CD14-positive monocyte (primary cell): ENCODE results near the gene PHACTR2. TPM values are rescaled to one million over a fixed set of nuclear protein-coding genes. Genes with fewer than 3 reads are reported as not detected.
"Not testable (repeated sequence)": the region's sequence is repeated elsewhere in the genome, so short reads cannot be mapped to it uniquely, and the experiment has no call there.

Experiments
- DNase-seq, 3 donors: peaks; one replicate each; pipeline ENCODE4 v3.0.0-alpha.2; 2011 to 2022
- H2AFZ ChIP-seq: 2 replicates; pipeline ENCODE4 v1.6.0; 2012; ENCODE audit warnings: mild to moderate bottlenecking, low read depth, low read length, inconsistent platforms; ENCODE audit not compliant: insufficient read depth, poor library complexity, severe bottlenecking
- H3K27ac ChIP-seq, 2 donors: 1 replicate in 1 of 2; 2 replicates in 1 of 2; pipeline ENCODE4 v1.5.1; 2012 to 2013; ENCODE audit warnings: low read length in 2 of 2, control low read depth in 1 of 2, inconsistent platforms in 1 of 2, low read depth in 1 of 2, mild to moderate bottlenecking in 1 of 2
- H3K27me3 ChIP-seq, 2 donors: one replicate each; pipeline versions ENCODE4 v1.6.0 to v1.6.1; 2011 to 2013; ENCODE audit warnings: low read length in 2 of 2; ENCODE audit not compliant: control insufficient read depth in 2 of 2, insufficient read depth in 2 of 2
- H3K36me3 ChIP-seq, 2 donors: replicated peaks in 1 of 2; 1 replicate in 1 of 2; 2 replicates in 1 of 2; pipeline versions ENCODE4 v1.5.1 to v1.6.1; 2012 to 2013; ENCODE audit warnings: low read length in 2 of 2, control low read depth in 1 of 2, inconsistent platforms in 1 of 2, mild to moderate bottlenecking in 1 of 2; ENCODE audit not compliant: insufficient read depth in 2 of 2, control insufficient read depth in 1 of 2
- H3K4me1 ChIP-seq, 2 donors: 1 replicate in 1 of 2; 2 replicates in 1 of 2; pipeline versions ENCODE4 v1.5.1 to v1.6.1; 2012 to 2013; ENCODE audit warnings: low read length in 2 of 2, control low read depth in 1 of 2, inconsistent platforms in 1 of 2, mild to moderate bottlenecking in 1 of 2, moderate library complexity in 1 of 2; ENCODE audit not compliant: insufficient read depth in 2 of 2, control insufficient read depth in 1 of 2
- H3K4me2 ChIP-seq: replicated peaks from 2 replicates; pipeline ENCODE3; 2012; ENCODE audit warnings: low read length, moderate library complexity, mild to moderate bottlenecking; ENCODE audit not compliant: poor library complexity, severe bottlenecking; ENCODE audit errors: extremely low read depth
- H3K4me3 ChIP-seq, 3 experiments: fragments of 200-600 bp in 1 of 3; sonication (generic) in 1 of 3; replicated peaks in 1 of 3; 1 replicate in 2 of 3; 2 replicates in 1 of 3; pipeline ENCODE4 v1.5.1; 2011 to 2013; ENCODE audit warnings: low read length in 3 of 3, mild to moderate bottlenecking in 3 of 3, control low read depth in 2 of 3, low read depth in 2 of 3, inconsistent platforms in 1 of 3, moderate library complexity in 1 of 3
- H3K79me2 ChIP-seq: 2 replicates; pipeline ENCODE4 v1.6.0; 2012; ENCODE audit warnings: mild to moderate bottlenecking, control low read depth, inconsistent platforms, low read length, moderate library complexity; ENCODE audit not compliant: insufficient read depth
- H3K9ac ChIP-seq: 2 replicates; pipeline ENCODE4 v1.6.0; 2017; ENCODE audit warnings: low read length, mild to moderate bottlenecking; ENCODE audit not compliant: insufficient read depth, poor library complexity, severe bottlenecking
- H3K9me3 ChIP-seq, 2 donors: replicated peaks in 1 of 2; 1 replicate in 1 of 2; 2 replicates in 1 of 2; pipeline versions ENCODE4 v1.5.1 to v1.6.1; 2012 to 2013; ENCODE audit warnings: low read length in 2 of 2, control low read depth in 1 of 2; ENCODE audit not compliant: control insufficient read depth in 1 of 2, insufficient read depth in 1 of 2
- H4K20me1 ChIP-seq: 2 replicates; pipeline ENCODE4 v1.6.0; 2012; ENCODE audit warnings: mild to moderate bottlenecking, low read length, control low read depth, moderate library complexity; ENCODE audit not compliant: insufficient read depth
- H3K27ac Mint-ChIP-seq, 7 donors: one replicate each; pipeline ENCODE4 v1.8.0; 2020; ENCODE audit warnings: mild to moderate bottlenecking in 7 of 7, mixed read lengths in 7 of 7, moderate library complexity in 6 of 7, inconsistent platforms in 2 of 7
- H3K27me3 Mint-ChIP-seq, 3 donors: one replicate each; pipeline ENCODE4 v1.8.0; 2021 to 2022; ENCODE audit warnings: low read depth in 3 of 3, mild to moderate bottlenecking in 3 of 3, mixed read lengths in 3 of 3, moderate library complexity in 3 of 3, inconsistent platforms in 1 of 3
- H3K36me3 Mint-ChIP-seq, 2 donors: one replicate each; pipeline ENCODE4 v1.8.0; 2020; ENCODE audit warnings: mixed read lengths in 2 of 2, inconsistent platforms in 1 of 2, mild to moderate bottlenecking in 1 of 2
- H3K4me1 Mint-ChIP-seq: one replicate; pipeline ENCODE4 v1.8.0; 2020; ENCODE audit warnings: mild to moderate bottlenecking, mixed read lengths
- H3K4me3 Mint-ChIP-seq, 2 donors: one replicate each; pipeline ENCODE4 v1.8.0; 2020; ENCODE audit warnings: mild to moderate bottlenecking in 2 of 2, mixed read lengths in 2 of 2, moderate library complexity in 1 of 2
- H3K9me3 Mint-ChIP-seq, 7 donors: one replicate each; pipeline ENCODE4 v1.8.0; 2020 to 2022; ENCODE audit warnings: mixed read lengths in 7 of 7, mild to moderate bottlenecking in 6 of 7, moderate library complexity in 6 of 7, inconsistent platforms in 2 of 7
- CTCF ChIP-seq: fragments of 200-600 bp; IDR thresholded peaks from one replicate; pipeline ENCODE4 v1.8.0; 2022; ENCODE audit warnings: antibody characterized with exemption, mild to moderate bottlenecking
- WGBS: methylation state at CpG from one replicate; pipeline ENCODE4 v1.1.5; 2013; ENCODE audit warnings: missing lambda C conversion rate; ENCODE audit not compliant: insufficient coverage; 5-methylcytosine and 5-hydroxymethylcytosine counted together
- intact Hi-C, 2 donors: fragments of 100-400 bp; cut with micrococcal nuclease; formaldehyde crosslinking; loops; one replicate each; pipeline versions ENCODE4 v1.15.0 to v1.15.1; 2023
- polyA plus RNA-seq, 3 donors: library from polyadenylated mRNA; depleted of rRNA in 1 of 3; unstranded in 2 of 3; stranded (reverse) in 1 of 3; fragments of 300-500 nt in 2 of 3; fragments of >200 nt in 1 of 3; fragmentation: Illumina TruSeq in 2 of 3; gene quantifications; 1 replicate in 2 of 3; 2 replicates in 1 of 3; pipeline ENCODE4 v1.2.3, GENCODE V29; 2012 to 2021

PHACTR2 gene
- polyA plus RNA-seq, 3 donors = 9.6 to 11.6 (median 11.2) TPM

GRCh38 chr6:143871202-143871730 is 193.5 kb downstream of the PHACTR2 start:
- H3K27me3 ChIP-seq, H3K4me1 ChIP-seq, H3K27ac ChIP-seq, H3K9ac ChIP-seq, H3K4me3 Mint-ChIP-seq, H3K4me3 ChIP-seq, H2AFZ ChIP-seq, DNase-seq, H3K27me3 Mint-ChIP-seq, H3K36me3 ChIP-seq, H3K9me3 ChIP-seq, intact Hi-C loops, H3K4me2 ChIP-seq, H3K79me2 ChIP-seq, H4K20me1 ChIP-seq: not testable (repeated sequence)
- Mint-ChIP-seq H3K9me3 (peaks cover 6 to 21% (median 16%) of the 10 kb centered on the region in 7 donors), H3K4me1 (peaks cover 12% of the 10 kb centered on the region), H3K27ac (peak overlapping the region in 1 of 7 donors; percentile 34), H3K36me3 (peaks cover 1 to 12% of the 10 kb centered on the region in 2 donors)
- WGBS = no CpG with 5 or more reads among the region's 1 CpG

- H3K9me3 ChIP-seq = peaks cover 0 to 10% of the 10 kb centered on the region in 2 donors
- peaks cover 6 to 21% (median 16%) of the 10 kb centered on the region in 7 donors for H3K9me3 Mint-ChIP-seq
- peak overlapping the region in 1 of 2 donors; percentile 58 for H3K27ac ChIP-seq
- no peaks in the 10 kb centered on the region for H3K27me3 Mint-ChIP-seq
- peaks cover 0 to 12% of the 10 kb centered on the region in 2 donors for H3K36me3 Mint-ChIP-seq
- H3K4me3 ChIP-seq = no peak overlapping the region
- WGBS = no CpG with 5 or more reads among the region's 2 CpGs
- peak in 2 of 3 donors; percentile 5 to 10 for DNase-seq
- H3K27me3 ChIP-seq = no peaks in the 10 kb centered on the region
- no peaks in the 10 kb centered on the region for H3K4me1 ChIP-seq
- H3K36me3 ChIP-seq = no peaks in the 10 kb centered on the region
- no peak overlapping the region for H3K4me3 Mint-ChIP-seq
- no peaks in the 10 kb centered on the region for H3K79me2 ChIP-seq
- intact Hi-C loops = no loop called here
- H3K27ac Mint-ChIP-seq = peak overlapping the region in 3 of 7 donors; percentile 34 to 76 (median 69)
- no peak overlapping the region for H3K9ac ChIP-seq
- no peaks in the 10 kb centered on the region for H4K20me1 ChIP-seq
- TF ChIP-seq CTCF = no peak
- peaks cover 12% of the 10 kb centered on the region for H3K4me1 Mint-ChIP-seq
- no peak overlapping the region for H3K4me2 ChIP-seq
- H2AFZ ChIP-seq = peak overlapping the region; percentile 50
Observed at GRCh38 chr6:143872201-143872600, 194.4 kb downstream of the PHACTR2 start.

GRCh38 chr6:143873600-143873999 is 195.8 kb downstream of the PHACTR2 start:
- 90% methylated on average over 4 of the region's 4 CpGs for WGBS
- H3K27me3 Mint-ChIP-seq, intact Hi-C loops: not testable (repeated sequence)

GRCh38 chr6:143874503-143874902 is 196.7 kb downstream of the PHACTR2 start:
- H4K20me1 ChIP-seq, H3K4me3 Mint-ChIP-seq, H3K79me2 ChIP-seq, H3K27ac Mint-ChIP-seq, H3K9ac ChIP-seq, intact Hi-C loops, H3K4me3 ChIP-seq, H3K36me3 Mint-ChIP-seq, H3K4me2 ChIP-seq, H2AFZ ChIP-seq, H3K27me3 ChIP-seq, H3K36me3 ChIP-seq, H3K27ac ChIP-seq, H3K4me1 ChIP-seq, H3K27me3 Mint-ChIP-seq: not testable (repeated sequence)
- H3K9me3 ChIP-seq = peaks cover 6 to 14% of the 10 kb centered on the region in 2 donors
- Mint-ChIP-seq H3K9me3 (peaks cover 6 to 27% (median 24%) of the 10 kb centered on the region in 7 donors), H3K4me1 (peaks cover 12% of the 10 kb centered on the region)
- peak in 1 of 3 donors; percentile 16 for DNase-seq

More at GRCh38 chr6:143873600-143873999, 195.8 kb downstream of the PHACTR2 start:
- peaks cover 12% of the 10 kb centered on the region for H3K4me1 Mint-ChIP-seq
- DNase-seq, H3K4me2 ChIP-seq, H3K4me3 Mint-ChIP-seq, H3K79me2 ChIP-seq, H2AFZ ChIP-seq, H3K27ac ChIP-seq, H4K20me1 ChIP-seq, H3K36me3 Mint-ChIP-seq, H3K4me3 ChIP-seq, H3K4me1 ChIP-seq, H3K27me3 ChIP-seq, H3K36me3 ChIP-seq, H3K9ac ChIP-seq: not testable (repeated sequence)
- H3K9me3 Mint-ChIP-seq = peaks cover 6 to 26% (median 21%) of the 10 kb centered on the region in 7 donors
- peaks cover 6 to 14% of the 10 kb centered on the region in 2 donors for H3K9me3 ChIP-seq
- H3K27ac Mint-ChIP-seq = peak overlapping the region in 1 of 7 donors; percentile 64
